WTC11 (cell line): ENCODE measurements around the gene NFATC3. TPM values are rescaled to one million over a fixed set of nuclear protein-coding genes. Genes with fewer than 3 reads are reported as not detected.

Source experiments
- ATAC-seq: fragments of 200-7000 bp; cut with Tn5 transposase; 2 replicates; pipeline ENCODE4 v1.10.0; 2021; ENCODE audit warnings: mild to moderate bottlenecking, moderate library complexity
- CTCF ChIA-PET: fragments of 300-600 bp; sonication (Branson Sonifier 250); formaldehyde crosslinking; loops from one replicate; lab custom pipeline; 2021; ENCODE audit warnings: antibody characterized with exemption; lab: Charles Lee
- POLR2A ChIA-PET: fragments of 350-600 bp; sonication (Branson Sonifier 250); formaldehyde crosslinking; loops from one replicate; lab custom pipeline; 2021; ENCODE audit warnings: antibody characterized with exemption; lab: Charles Lee
- DNase-seq: peaks from one replicate; pipeline ENCODE4 v3.0.0; 2021; ENCODE audit warnings: low spot score
- H3K27ac Mint-ChIP-seq: 2 replicates; pipeline ENCODE4 v1.8.0; 2021; ENCODE audit warnings: mixed read lengths
- H3K27me3 Mint-ChIP-seq: 2 replicates; pipeline ENCODE4 v1.8.0; 2021; ENCODE audit warnings: low read depth, mild to moderate bottlenecking, moderate library complexity, mixed read lengths
- H3K36me3 Mint-ChIP-seq: 2 replicates; pipeline ENCODE4 v1.8.0; 2021; ENCODE audit warnings: mixed read lengths
- H3K4me1 Mint-ChIP-seq: 2 replicates; pipeline ENCODE4 v1.8.0; 2022; ENCODE audit warnings: mixed read lengths
- H3K4me3 Mint-ChIP-seq: 2 replicates; pipeline ENCODE4 v1.8.0; 2021; ENCODE audit warnings: mild to moderate bottlenecking, moderate library complexity, mixed read lengths
- H3K9me3 Mint-ChIP-seq: 2 replicates; pipeline ENCODE4 v1.8.0; 2021; ENCODE audit warnings: mixed read lengths
- ATF3 ChIP-seq: sonication (generic); formaldehyde crosslinking; conservative IDR thresholded peaks from 2 replicates; pipeline ENCODE4 v1.8.1; 2022; ENCODE audit warnings: mild to moderate bottlenecking, missing genetic modification reagents
- CREB1 ChIP-seq: sonication (generic); formaldehyde crosslinking; IDR thresholded peaks from 2 replicates; pipeline ENCODE4 v1.8.0; 2023; ENCODE audit warnings: mild to moderate bottlenecking, missing genetic modification reagents
- ERG ChIP-seq: fragments of 250-450 bp; sonication (Bioruptor Pico); IDR thresholded peaks from 2 replicates; pipeline ENCODE4 v1.8.0; 2021; ENCODE audit warnings: mild to moderate bottlenecking
- ESRRA ChIP-seq: sonication (generic); formaldehyde crosslinking; IDR thresholded peaks from 2 replicates; pipeline ENCODE4 v1.8.1; 2022; ENCODE audit warnings: mild to moderate bottlenecking, missing genetic modification reagents, borderline replicate concordance
- ETV6 ChIP-seq: sonication (generic); formaldehyde crosslinking; IDR thresholded peaks from 2 replicates; pipeline ENCODE4 v1.8.1; 2022; ENCODE audit warnings: mild to moderate bottlenecking, missing genetic modification reagents
- FOXJ3 ChIP-seq: sonication (generic); formaldehyde crosslinking; IDR thresholded peaks from 2 replicates; pipeline ENCODE4 v1.9.0; 2021; ENCODE audit warnings: missing genetic modification reagents, mild to moderate bottlenecking, borderline replicate concordance
- FOXP4 ChIP-seq: sonication (generic); formaldehyde crosslinking; IDR thresholded peaks from 2 replicates; pipeline ENCODE4 v1.8.0; 2022; ENCODE audit warnings: mild to moderate bottlenecking, missing genetic modification reagents
- GABPB1 ChIP-seq: sonication (generic); formaldehyde crosslinking; IDR thresholded peaks from 2 replicates; pipeline ENCODE4 v1.8.1; 2023; ENCODE audit warnings: mild to moderate bottlenecking, missing genetic modification reagents
- GRHL2 ChIP-seq: fragments of 250-450 bp; sonication (Bioruptor Pico); IDR thresholded peaks from 2 replicates; pipeline ENCODE4 v1.8.0; 2022; ENCODE audit warnings: mild to moderate bottlenecking, moderate library complexity; ENCODE audit not compliant: insufficient replicate concordance, severe bottlenecking
- GTF2I ChIP-seq: fragments of 250-450 bp; sonication (Bioruptor Pico); conservative IDR thresholded peaks from 2 replicates; pipeline ENCODE4 v1.4.0; 2021; ENCODE audit warnings: mild to moderate bottlenecking
- MXD4 ChIP-seq: fragments of 250-450 bp; sonication (Bioruptor Pico); IDR thresholded peaks from 2 replicates; pipeline ENCODE4 v1.8.0; 2021; ENCODE audit warnings: mild to moderate bottlenecking, moderate library complexity, borderline replicate concordance
- MYBL2 ChIP-seq: sonication (generic); formaldehyde crosslinking; IDR thresholded peaks from 2 replicates; pipeline ENCODE4 v1.8.1; 2023; ENCODE audit warnings: mild to moderate bottlenecking, moderate library complexity, missing genetic modification reagents
- NR3C1 ChIP-seq: sonication (generic); formaldehyde crosslinking; conservative IDR thresholded peaks from 2 replicates; pipeline ENCODE4 v1.8.1; 2023; ENCODE audit warnings: low read depth, mild to moderate bottlenecking, missing genetic modification reagents
- USF1 ChIP-seq: sonication (generic); formaldehyde crosslinking; IDR thresholded peaks from 2 replicates; pipeline ENCODE4 v1.8.0; 2022; ENCODE audit warnings: mild to moderate bottlenecking, missing genetic modification reagents
- ZNF263 ChIP-seq: sonication (generic); formaldehyde crosslinking; IDR thresholded peaks from 2 replicates; pipeline ENCODE4 v1.8.1; 2022; ENCODE audit warnings: low read depth, mild to moderate bottlenecking, moderate library complexity, missing genetic modification reagents
- ZNF317 ChIP-seq: sonication (generic); formaldehyde crosslinking; IDR thresholded peaks from 2 replicates; pipeline ENCODE4 v1.8.1; 2023; ENCODE audit warnings: low read depth, mild to moderate bottlenecking, moderate library complexity, missing genetic modification reagents, borderline replicate concordance
- ZNF396 ChIP-seq: fragments of 250-450 bp; sonication (Bioruptor Pico); IDR thresholded peaks from 2 replicates; pipeline ENCODE4 v1.8.0; 2021; ENCODE audit warnings: mild to moderate bottlenecking, moderate library complexity, borderline replicate concordance
- ZNF512 ChIP-seq: sonication (generic); formaldehyde crosslinking; IDR thresholded peaks from 2 replicates; pipeline ENCODE4 v1.8.1; 2022; ENCODE audit warnings: missing genetic modification reagents, borderline replicate concordance
- total RNA-seq: library from RNA; stranded (reverse); gene quantifications from 3 replicates; pipeline ENCODE4 v1.2.3, GENCODE V29; 2021
- TF ChIP-seq, protein P1 (sequence below): sonication (generic); formaldehyde crosslinking; IDR thresholded peaks from 2 replicates; pipeline ENCODE4 v1.8.1; 2023; ENCODE audit warnings: mild to moderate bottlenecking, missing genetic modification reagents, moderate library complexity
- TF ChIP-seq, protein P2 (sequence below): fragments of 250-450 bp; sonication (Bioruptor Pico); conservative IDR thresholded peaks from 2 replicates; pipeline ENCODE4 v1.9.0; 2021; ENCODE audit warnings: mild to moderate bottlenecking

Gene NFATC3
- total RNA-seq, 1 experiment from 2014 or later, result 34.6 TPM

- POLR2A ChIA-PET, result interaction anchor here (0.7 kb wide), 1 partner anchor 1028 kb away, joined by 4 read pairs; no protein-coding TSS in a partner anchor
- H3K9me3 Mint-ChIP-seq, result no peaks in the 10 kb centered on the region
- DNase-seq (no peak), ATAC-seq (no peak)
- TF ChIP-seq NR3C1 (CRISPR knock-in tag) (no peak), ZNF317 (CRISPR knock-in tag) (no peak), USF1 (CRISPR knock-in tag) (no peak), FOXJ3 (CRISPR knock-in tag) (no peak), ZNF512 (CRISPR knock-in tag) (no peak), GABPB1 (CRISPR knock-in tag) (no peak), FOXP4 (CRISPR knock-in tag) (no peak), ERG (no peak), ATF3 (CRISPR knock-in tag) (no peak), ZNF263 (no peak), GRHL2 (CRISPR knock-in tag) (no peak)
- TF ChIP-seq, protein P1, sequence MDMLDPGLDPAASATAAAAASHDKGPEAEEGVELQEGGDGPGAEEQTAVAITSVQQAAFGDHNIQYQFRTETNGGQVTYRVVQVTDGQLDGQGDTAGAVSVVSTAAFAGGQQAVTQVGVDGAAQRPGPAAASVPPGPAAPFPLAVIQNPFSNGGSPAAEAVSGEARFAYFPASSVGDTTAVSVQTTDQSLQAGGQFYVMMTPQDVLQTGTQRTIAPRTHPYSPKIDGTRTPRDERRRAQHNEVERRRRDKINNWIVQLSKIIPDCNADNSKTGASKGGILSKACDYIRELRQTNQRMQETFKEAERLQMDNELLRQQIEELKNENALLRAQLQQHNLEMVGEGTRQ (CRISPR knock-in tag), result no peak
- TF ChIP-seq, protein P2, sequence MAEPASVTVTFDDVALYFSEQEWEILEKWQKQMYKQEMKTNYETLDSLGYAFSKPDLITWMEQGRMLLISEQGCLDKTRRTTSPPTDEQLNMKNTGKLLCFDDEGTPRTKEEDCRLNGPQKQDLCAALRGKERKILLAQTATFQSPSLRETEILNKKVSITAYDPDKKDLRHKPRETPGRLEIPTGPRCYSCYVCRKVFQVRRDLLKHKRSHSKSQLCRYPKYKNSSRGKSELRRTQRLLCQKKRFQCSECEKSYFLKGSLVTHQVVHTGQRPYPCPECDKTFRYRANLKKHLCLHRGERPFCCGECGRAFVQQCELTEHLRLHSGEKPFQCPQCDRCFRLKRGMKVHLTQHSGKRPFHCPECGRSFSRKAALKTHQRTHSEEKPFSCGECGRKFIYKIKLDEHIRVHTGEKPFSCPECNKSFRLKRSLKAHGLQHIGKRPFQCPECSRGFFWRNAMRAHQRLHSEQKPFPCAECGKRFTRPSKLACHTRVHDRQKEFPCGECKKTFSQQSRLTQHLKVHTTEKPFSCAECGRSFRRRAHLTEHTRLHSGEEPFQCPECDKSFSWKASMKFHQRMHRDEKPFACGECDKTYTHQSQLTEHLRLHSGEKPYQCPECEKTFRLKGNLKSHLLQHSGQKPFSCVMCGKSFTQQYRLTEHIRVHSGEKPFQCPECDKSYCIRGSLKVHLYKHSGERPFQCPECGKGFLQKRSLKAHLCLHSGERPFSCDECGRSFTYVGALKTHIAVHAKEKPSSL (CRISPR knock-in tag), result no peak
- H3K27me3 Mint-ChIP-seq, result no peaks in the 10 kb centered on the region
- H3K36me3 Mint-ChIP-seq, result peaks cover 8% of the 10 kb centered on the region
- H3K4me1 Mint-ChIP-seq, result no peaks in the 10 kb centered on the region
- CTCF ChIA-PET, result interaction anchor here (1.0 to 2.0 kb wide), 4 partner anchors 43 to 127 kb away, joined by 3 to 29 read pairs (median 14); partner anchors contain the start of gene NFATC3
- H3K4me3 Mint-ChIP-seq, result no peak overlapping the region
- no peak overlapping the region for H3K27ac Mint-ChIP-seq
Measured at GRCh38 chr16:68041783-68042182, 43.4 kb upstream of the NFATC3 start.

GRCh38 chr16:68046106-68046505 lies 39.1 kb upstream of the NFATC3 start:
- H3K27me3 Mint-ChIP-seq, result no peaks in the 10 kb centered on the region
- ATAC-seq, result no peak
- no peaks in the 10 kb centered on the region for H3K4me1 Mint-ChIP-seq
- TF ChIP-seq ZNF396 (CRISPR knock-in tag), result no peak
- TF ChIP-seq GRHL2 (CRISPR knock-in tag), result no peak
- TF ChIP-seq MXD4 (CRISPR knock-in tag), result no peak
- no peak for TF ChIP-seq NR3C1 (CRISPR knock-in tag)
- TF ChIP-seq ETV6, result no peak
- TF ChIP-seq CREB1, result no peak
- no peak for TF ChIP-seq ESRRA (CRISPR knock-in tag)
- TF ChIP-seq ZNF317 (CRISPR knock-in tag), result no peak
- no peak for TF ChIP-seq MYBL2
- no peak for TF ChIP-seq GTF2I
- no peak overlapping the region for H3K4me3 Mint-ChIP-seq
- DNase-seq, result no peak
- H3K27ac Mint-ChIP-seq, result no peak overlapping the region
- H3K9me3 Mint-ChIP-seq, result no peaks in the 10 kb centered on the region
- peaks cover 9% of the 10 kb centered on the region for H3K36me3 Mint-ChIP-seq
- CTCF ChIA-PET, result no interaction called here
- POLR2A ChIA-PET, result interaction anchor here (0.7 kb wide), 2 partner anchors 109 to 192 kb away, joined by 4 read pairs; no protein-coding TSS in a partner anchor
